ENCODE data around the gene NFATC2.

GRCh38 chr20:51350941-51351631, 191.4 kb downstream of the NFATC2 start:
- no peak for TF ChIP-seq ZNF274 (IDR thresholded peaks at IDR 0.05; ENCODE audit: low read depth, low read length)
- TF ChIP-seq SUZ12 (IDR thresholded peaks at IDR 0.05; ENCODE audit: extremely low read depth, insufficient read depth, insufficient read length) = no peak

Data from NT2/D1 (cell line).